Peyer's patch (tissue), 4 donors: ENCODE measurements around the gene PPM1G.
"Not testable (repeated sequence)": the region's sequence is repeated elsewhere in the genome, so short reads cannot be mapped to it uniquely, and the experiment has no call there.

Source experiments
- POLR2A ChIP-seq, 2 donors: fragments of 450-650 bp; IDR thresholded peaks; one replicate each; pipeline ENCODE4 v1.5.1; 2017; ENCODE audit warnings: antibody characterized with exemption in 2 of 2, mild to moderate bottlenecking in 2 of 2, moderate library complexity in 2 of 2
- TF ChIP-seq, protein P1 (sequence below), 6 experiments: fragments of 450-650 bp in 4 of 6; fragments of 200-600 bp in 2 of 6; sonication (generic) in 1 of 6; IDR thresholded peaks; one replicate each; pipeline ENCODE4 v1.5.1; 2017 to 2019; ENCODE audit warnings: antibody characterized with exemption in 6 of 6, mild to moderate bottlenecking in 3 of 6, moderate library complexity in 1 of 6

DNA sequence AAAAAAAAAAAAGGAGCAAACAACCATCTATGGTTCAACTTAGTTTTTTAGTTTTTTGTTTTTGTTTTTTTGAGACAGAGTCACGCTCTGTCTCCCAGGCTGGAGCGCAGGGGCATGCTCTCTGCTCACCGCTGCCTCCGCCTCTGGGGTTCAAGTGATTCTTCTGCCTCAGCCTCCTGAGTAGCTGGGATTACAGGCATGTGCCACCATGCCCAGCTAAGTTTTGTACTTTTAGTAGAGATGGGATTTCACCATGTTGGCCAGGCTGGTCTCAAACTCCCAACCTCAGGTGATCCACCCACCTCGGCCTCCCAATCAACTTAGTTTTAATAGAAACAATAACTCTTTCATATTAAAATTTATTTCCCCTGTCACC lies 56.0 kb downstream of the PPM1G start:
- TF ChIP-seq, protein P1, sequence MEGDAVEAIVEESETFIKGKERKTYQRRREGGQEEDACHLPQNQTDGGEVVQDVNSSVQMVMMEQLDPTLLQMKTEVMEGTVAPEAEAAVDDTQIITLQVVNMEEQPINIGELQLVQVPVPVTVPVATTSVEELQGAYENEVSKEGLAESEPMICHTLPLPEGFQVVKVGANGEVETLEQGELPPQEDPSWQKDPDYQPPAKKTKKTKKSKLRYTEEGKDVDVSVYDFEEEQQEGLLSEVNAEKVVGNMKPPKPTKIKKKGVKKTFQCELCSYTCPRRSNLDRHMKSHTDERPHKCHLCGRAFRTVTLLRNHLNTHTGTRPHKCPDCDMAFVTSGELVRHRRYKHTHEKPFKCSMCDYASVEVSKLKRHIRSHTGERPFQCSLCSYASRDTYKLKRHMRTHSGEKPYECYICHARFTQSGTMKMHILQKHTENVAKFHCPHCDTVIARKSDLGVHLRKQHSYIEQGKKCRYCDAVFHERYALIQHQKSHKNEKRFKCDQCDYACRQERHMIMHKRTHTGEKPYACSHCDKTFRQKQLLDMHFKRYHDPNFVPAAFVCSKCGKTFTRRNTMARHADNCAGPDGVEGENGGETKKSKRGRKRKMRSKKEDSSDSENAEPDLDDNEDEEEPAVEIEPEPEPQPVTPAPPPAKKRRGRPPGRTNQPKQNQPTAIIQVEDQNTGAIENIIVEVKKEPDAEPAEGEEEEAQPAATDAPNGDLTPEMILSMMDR (IDR thresholded peaks at IDR 0.05) = not testable (repeated sequence)
- not testable (repeated sequence) for TF ChIP-seq POLR2A (IDR thresholded peaks at IDR 0.05)
